Non-pigmented ciliary epithelial cell (primary cell): ENCODE results near the gene SPATA19.

Source experiments
- DNase-seq: peaks from one replicate; pipeline ENCODE4 v3.0.0-alpha.2; 2010; ENCODE audit warnings: low read depth

Gene SPATA19, protein sequence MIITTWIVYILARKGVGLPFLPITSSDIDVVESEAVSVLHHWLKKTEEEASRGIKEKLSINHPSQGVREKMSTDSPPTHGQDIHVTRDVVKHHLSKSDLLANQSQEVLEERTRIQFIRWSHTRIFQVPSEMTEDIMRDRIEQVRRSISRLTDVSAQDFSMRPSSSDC

DNA sequence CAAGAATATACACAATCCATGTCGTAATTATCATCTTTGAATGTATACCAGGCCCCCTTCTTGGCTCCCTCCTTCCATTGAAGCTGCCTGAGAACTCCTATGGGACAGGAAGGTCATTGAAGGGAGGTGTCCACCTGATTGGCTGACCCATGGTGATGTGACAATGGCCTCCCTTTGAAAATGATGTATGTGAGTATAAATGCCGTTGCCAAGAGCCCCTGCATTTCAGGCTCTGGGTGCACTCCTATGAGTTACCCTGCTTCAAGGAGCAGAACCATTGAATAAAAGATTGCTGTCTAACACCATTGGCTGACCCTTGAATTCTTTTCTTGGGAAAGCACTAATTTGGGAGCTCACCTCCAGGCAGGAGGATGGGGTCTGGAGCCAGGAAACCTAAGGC is at the start of gene SPATA19:
Gene SPATA19, minus strand, starts transcription at position 101 of the 400 bp plus-strand sequence. Its CDS starts 67 bp downstream, at position 34.
- no peak for DNase-seq

DNA sequence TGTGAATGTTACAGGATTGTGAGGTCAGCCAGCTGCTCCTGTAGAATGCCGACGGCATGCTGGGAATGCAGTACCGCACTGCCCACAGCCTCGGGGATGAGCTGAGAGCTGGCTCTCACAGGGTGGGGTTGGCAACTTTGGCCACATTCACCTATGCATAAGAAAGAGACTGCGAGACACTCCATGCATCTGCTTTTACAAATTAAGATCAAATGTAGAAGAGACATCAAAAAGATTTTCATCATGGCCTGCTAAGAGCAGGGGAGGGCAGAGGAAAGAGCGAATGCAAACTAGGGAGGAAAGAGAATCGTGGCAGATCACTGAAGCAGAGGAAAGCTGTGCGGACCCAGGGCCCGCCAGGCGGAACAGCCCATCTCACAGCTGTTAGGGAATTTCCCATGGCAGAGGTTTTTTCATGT is 49.8 kb upstream of the SPATA19 start:
- no peak for DNase-seq

DNA sequence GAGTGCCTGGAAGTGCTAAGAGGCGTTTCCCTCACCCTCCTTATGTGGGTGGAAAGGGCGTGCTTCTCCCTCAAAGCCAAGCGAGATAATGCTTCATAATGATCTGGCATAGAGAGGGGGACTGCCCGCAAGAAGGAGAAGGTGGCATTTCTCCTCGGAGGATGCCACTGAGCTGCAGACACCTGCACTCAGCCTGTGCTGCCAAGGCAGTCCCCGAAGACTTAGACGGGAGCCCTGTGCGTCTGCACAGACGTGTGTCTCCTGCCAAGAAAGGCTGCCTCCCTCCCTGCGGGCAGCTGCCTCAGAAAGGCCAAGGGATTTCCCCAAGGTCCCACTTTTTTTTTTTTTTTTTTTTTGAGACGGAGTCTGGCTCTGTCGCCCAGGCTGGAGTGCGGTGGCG is 48.1 kb upstream of the SPATA19 start:
- no peak for DNase-seq

DNA sequence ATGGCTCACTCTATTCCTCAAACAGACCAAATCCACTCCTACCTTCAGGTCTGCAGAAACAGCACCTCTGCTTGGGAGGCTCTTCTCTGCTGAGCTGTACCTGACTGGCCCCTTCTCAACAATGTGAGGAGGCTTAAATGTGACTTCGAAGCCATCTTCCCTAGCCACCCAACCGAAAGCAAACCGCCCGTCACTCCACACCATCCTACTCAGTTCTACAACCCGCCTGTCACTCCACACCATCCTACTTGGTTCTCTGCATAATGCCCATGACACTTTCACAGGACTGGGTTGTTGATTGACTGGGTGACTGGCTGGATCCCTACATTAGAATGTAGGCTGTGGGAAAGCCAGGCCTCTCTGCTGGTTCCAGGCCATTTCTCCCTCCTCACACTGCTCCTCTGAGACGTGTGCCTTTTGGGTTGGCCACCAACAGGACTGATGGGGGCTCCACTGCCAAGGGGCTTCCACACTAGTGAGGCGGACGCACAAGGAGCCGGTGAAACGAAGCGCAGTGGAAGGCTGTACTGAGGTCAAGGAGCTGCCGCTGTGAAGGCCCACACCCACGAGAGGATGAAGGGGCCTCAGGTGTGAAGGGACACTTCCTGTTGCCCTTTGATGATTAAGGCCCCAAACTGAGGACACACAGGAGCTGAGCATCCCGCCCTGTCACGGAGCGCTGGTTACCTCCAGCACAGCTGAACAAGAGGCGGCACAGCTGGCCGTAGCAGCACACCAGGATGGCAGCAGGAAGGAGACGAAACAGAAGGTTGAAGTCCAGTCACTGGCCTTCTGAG is 47.5 kb upstream of the SPATA19 start:
- no peak for DNase-seq

DNA sequence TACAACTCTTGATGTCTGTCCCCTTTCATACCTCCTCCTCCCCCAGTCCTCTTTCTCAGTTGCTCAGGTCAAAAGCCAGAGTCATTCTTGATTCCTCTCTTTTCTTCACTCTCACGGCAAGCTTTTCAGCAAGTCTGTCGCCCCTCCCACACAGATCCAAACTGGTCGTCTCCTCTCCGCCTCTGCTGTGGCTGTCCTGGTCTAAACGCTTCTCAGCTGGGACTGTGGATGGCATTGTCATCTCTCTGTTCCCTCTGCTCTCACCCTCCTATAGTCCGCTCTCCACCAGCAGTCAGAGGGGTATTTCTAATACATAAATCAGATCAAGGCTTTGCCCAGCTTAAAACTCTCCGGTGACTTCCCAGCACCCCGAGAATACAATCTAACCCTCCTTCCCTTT is 46.8 kb upstream of the SPATA19 start:
- DNase-seq = no peak

DNA sequence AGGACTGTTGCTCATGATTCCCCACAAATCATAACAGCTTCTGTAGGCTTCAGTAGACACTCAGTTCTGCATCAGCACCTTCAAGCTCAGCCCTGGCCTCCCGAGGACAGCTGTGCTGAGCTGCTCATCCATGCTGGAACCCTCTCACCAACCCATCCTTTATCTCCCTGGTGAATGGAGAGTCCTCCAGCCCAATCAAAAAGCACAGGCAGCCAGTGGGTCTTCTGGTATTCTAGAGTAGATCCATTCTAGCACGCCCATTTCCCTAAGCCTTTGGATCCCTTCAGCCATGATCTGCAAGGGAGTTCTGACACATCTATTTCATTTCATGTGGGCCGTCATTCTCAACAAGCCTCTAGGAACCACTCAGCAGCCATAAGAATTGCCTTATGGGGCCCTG is 44.6 kb upstream of the SPATA19 start:
- no peak for DNase-seq

DNA sequence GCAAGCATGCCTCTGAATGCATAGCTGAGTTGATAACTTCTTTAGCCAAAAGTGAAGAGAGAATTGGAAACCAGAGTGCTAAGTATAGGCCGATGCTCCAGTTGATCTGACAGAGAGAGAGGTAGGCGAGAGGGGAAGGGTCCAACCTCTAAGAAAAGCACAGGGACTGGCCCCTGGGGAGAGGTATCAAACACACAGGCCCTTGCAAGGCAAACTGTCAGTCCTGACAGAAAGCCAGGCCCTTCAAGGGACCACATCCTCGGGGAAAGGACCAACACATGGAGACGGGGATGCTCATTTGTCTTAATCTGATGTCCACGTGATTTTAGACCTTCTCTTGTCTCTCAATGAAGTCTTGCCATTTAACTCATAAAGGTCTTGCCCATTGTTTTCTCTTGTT is 43.9 kb upstream of the SPATA19 start:
- DNase-seq = no peak

DNA sequence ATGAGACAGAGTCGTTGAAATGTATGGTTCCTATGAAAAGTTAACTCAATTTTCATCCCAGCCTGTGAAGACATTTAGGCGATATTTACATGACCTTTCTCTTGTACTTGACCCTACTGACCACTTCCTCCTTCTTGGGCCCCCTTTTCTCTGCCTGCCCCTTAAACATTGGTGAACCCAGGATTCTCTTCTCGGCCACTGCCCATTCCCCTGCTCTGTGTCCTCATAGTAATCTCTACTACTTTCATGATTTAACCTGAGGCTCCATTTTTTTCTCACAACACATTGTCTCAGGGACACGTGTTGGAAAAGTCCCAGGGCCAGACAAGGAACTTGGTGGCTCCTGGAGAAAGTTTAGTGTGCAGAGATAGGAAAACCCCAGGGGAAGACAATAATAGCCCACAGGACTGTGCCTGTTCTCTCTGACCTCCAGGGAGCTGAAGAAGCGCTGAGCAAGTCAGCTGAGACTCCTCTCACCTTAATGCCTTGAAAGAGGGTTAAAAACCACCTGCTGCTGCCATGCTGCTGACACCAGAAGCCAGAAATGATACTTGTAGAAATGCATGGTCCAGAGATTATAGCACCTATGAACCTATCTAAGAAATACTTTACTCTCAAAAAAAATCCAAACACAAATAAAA is 42.5 kb upstream of the SPATA19 start:
- DNase-seq = no peak

DNA sequence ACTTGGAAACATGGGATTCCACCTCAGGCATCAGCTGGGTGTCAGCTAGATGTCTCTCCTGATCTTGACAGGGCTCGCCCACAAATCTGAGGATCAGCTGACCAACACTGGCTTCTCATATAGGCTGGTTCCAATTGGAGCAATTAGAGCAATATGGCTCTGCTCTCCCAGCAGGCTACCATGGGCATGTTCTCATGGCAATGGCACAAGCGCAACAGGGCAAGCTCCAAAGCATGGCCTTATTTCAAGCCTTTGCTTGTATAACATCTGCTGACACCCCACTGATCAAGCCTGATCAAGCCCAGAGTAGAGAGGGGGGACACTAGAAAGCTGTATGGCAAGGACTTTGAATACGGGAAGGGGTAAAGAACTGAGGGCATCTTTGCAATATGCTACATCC is 40.7 kb upstream of the SPATA19 start:
- no peak for DNase-seq

DNA sequence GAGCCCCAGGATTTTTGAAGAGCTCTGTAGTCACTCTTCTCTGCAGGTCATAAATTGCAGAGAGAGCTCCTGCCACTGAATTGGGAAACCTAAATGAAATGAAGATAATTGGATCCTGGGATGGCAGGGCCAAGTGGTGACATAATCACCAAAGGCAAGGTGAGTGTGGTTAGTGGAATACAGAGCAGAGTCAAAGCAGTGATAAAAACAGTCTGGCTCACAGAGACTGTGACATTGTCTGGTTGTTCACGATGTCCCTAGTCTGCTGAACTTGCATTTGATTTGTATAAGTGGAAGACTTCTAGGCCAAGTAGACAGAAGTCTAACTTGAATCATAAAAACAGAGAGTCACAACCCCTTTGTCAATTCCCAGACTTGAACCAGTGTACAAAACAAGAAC is 26.8 kb upstream of the SPATA19 start:
- DNase-seq = no peak

DNA sequence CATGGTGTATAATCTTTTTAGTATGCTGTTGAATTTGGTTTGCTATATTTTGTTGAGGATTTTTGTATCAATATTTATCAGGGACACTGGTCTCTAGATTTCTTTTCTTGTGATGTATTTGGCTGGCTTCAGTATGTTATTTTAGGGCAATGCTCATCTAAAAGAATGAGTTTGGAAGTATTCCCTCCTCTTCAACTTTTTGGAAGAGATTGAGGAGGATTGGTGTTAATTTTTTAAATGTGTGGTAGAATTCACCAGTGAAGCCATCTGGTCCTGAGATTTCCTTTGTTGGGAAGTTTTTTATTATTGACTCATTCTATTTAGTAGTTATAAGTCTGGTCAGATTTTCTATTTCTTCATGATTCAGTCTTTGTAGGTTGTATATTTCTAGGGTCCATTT is 22.1 kb upstream of the SPATA19 start:
- DNase-seq = no peak

DNA sequence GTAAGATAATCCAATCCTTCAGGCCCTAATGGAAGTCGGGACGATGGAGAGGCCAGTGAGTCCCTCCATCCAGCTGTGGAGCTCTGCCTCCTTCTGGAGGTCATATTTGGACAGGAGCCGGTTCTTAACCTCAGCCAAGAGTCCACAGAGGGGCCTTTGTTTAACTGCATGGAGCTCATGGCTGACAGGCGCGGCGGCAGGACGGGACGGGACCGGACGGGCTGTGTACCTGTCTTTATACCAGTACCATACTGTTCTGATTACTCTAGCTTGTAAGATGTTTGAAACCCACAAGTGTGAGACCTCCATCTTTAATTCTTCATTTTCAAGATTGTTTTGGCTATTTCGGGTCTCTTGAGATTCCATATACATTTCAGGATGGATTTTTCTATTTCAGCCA is 20.2 kb upstream of the SPATA19 start:
- no peak for DNase-seq

DNA sequence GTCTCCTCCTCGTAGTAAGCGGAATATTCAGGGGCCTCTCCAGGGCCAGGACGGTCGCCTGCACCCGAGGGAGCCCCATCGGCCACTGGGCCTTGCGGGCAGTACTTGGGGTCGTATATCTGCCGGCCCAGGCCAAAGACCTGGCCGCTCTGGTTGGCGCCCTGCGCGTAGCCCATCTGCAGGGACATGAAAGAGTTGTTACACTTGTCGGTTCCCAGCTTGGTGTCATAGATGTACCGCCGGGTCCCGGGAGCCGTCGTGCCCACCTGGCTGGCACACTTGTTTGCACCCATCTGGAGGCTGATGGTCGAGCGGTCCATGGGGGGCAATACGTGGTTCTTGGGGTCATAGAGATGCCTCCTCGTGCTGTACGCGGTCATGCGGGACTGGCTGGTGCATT is 19.4 kb upstream of the SPATA19 start:
- DNase-seq = no peak

DNA sequence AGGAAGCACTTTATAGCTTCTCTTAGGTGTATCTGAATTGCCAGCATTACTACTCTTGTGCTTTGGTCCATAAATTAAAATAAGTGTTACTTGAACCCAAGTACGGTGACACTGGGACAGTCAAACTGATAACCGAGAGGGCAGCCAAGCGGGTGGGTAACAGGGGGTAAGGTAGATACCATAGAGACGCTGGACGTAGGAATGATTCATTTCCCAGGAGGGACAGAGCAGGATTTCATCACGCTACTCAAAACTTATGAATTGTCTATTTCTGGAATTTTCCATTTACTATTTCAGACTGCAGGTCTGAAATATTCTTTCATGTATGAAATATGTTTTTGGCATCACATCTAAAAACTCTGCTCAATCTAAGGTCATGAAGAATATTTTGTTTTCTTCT is 14.8 kb upstream of the SPATA19 start:
- DNase-seq = no peak

DNA sequence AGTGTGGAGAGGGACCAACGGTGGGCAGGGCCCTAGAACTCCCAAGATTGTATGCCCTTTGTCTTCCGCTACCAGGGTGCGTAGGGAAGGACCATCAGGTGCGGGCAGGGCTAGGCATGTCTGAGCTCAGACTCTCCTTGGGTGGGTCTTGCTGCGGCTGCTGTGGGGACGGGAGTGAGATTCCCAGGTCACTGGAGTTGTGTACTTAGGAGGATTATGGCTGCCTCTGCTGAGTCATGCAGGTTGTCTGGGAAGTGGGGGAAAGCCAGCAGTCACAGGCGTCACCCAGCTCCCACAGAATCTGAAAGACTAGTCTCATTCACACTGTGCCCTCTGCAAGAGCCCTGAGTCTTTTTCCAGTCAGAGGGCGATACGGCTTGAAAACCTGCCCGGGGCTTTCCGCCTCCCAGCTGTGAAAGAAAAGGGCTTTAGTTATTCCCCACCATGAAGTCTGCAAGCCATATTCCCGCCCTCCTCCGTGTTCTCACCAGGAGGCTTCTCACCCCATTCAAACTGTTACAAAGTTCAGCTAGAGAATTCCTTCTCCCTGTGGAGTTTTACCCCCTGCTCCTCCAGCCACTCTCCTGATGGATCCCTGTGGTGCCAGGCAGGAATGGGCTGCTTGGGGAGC is 9.1 kb upstream of the SPATA19 start:
- DNase-seq = peak; percentile 8

DNA sequence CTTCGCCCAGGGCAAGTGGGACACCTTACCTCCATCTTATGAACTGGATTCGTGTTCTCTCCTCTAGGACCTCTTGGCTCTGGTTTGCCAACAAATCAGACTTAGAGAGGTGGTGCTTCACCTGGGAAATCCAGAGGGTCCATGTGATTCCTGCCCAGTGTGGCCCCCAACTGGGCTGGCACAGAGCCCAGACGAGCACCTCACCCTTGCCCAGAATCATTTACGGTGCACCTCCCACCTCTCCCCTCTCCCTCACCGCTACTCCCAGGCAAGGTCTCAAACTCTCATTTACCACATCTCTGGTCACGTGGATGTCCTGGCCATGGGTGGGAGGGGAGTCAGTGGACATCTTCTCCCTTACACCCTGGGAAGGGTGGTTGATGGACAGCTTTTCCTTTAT is 1.1 kb downstream of the SPATA19 start:
- DNase-seq = no peak

DNA sequence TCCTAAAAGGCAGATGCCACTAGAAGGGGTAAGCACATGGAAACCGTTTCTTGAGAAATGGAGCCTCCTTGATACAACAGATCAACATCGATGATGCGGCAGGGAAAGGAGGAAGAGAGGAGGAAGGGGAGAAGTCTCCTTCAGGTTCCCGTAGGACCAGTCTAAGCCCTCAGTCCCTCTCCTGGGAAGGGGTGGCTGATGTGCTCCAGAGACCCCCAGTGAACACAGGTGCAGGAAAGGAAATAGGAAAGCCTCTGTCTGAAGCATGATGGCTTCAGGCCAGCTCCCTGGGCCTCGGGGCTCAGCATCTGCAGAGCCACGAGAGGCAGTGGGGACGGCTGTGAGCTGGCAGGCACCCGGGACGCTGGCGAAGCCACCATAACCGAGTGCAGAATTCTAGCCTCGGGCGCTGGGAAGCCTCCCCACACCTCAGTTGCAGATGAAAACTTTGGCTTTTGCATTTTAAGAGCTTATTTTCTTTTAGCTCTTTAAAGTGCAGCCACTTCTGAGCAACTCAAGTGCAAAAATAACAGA is 1.8 kb downstream of the SPATA19 start:
- DNase-seq = no peak

DNA sequence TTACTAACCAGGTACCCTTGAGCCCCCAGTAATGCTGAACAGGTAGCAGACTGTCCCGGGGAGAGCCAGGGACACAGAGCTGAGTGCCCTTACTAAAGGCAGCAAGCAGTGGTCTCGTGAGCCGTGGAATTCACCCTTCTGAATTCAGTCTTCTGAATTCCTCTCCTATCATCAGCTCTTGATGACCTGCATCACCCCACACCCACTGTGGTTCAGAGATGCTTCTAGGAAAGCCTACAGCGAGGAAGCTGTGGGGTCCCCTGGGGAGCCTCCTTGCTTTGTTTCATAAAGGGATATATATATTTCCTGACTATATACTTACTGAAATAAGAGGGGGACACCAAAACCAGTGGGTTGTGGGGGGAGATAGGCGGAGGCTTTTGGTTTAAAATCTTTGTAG is 2.6 kb downstream of the SPATA19 start:
- no peak for DNase-seq

DNA sequence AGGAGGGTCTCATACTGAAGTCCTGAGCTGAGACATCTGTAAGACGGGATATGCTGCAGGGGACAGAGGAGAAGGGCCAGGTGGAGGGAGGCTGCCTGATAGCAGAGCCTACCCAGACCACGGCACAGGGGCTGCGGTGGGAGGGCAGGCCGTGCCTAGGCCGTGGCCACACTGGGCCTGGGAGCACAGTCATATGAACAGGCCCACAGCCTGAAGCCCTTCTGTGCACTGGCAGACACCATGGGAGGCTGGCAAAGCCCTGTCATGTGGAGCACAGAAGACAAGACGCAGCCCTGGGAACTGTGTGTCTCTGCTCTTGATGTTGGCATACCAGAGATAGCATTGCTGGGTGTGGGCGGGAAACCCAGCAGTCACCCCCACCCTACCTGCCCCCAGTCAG is 3.3 kb downstream of the SPATA19 start:
- no peak for DNase-seq

DNA sequence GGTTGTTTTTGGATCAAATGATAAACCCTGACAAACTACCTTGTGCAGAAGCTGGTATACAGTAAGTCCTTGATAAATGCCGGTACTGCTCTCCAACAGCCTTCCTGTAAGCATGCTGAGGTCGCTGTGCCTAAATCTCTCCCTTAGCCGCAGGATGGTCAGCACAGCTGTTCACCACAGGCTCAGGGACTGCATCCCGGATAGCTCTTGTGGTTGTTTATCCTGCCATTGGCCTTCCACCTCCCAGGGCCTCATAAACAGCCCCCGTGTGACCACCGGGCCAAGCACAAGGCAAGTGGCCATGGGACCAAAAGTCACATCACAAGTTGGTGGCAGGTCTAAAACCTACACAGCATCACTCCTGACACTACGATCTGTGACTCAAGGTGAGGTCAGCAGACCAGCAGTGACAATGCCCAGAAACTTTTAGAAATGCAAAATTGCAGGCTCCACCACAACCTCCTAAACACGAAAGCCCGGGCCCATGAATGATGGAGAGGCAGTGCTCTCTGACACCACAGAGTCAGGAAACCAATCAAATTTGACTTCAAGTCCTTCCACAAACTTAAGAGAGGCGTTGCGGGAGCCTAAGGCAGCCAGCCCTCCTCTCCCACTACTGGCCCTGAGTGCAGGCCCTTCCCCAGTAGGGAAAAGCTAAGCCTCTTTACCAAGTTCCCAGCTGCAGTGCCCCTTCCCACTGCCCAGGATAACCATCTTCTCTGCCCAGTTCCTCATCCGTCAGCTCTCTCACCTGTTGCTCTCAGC is 3.9 kb downstream of the SPATA19 start:
- DNase-seq = no peak

DNA sequence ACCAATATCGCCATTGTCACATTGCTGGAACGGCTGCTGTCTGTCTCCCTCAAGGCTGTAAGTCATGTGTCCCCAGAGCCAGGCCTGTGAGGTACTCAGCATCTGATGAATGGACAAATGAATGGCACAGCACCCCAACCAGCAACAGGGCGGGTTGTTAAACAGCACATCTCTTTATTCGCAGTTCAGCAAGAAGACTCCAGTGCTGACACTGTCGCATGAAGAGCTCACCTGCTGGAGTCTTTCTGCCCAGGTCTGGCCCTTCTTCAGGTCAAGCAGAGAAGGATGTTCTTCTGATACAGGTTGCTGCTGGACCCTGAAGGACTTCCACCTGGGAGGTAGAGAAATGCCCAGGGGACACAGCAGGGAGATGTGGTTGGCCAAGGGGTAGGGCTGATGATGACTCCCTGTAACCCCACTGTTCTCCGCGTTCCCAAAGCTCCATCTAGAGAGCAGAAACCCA is 4.8 kb downstream of the SPATA19 start:
- no peak for DNase-seq
